ENCODE results near the gene TRMT112.

DNA sequence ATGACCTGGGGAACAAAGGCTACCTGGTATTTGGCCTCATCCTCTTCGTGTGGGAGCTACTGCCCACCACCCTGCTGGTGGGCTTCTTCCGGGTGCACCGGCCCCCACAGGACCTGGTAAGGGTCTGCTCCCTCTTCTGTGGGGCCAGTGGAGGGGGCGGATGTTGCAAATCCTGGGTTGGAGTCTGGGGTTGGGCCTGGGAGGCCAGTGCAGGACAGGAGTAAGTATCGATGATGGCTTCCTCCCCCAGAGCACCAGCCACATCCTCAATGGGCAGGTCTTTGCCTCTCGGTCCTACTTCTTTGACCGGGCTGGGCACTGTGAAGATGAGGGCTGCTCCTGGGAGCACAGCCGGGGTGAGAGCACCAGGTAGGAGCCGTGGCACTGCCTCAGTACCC is 29.0 kb downstream of the TRMT112 start:
- TF ChIP-seq, protein P1, sequence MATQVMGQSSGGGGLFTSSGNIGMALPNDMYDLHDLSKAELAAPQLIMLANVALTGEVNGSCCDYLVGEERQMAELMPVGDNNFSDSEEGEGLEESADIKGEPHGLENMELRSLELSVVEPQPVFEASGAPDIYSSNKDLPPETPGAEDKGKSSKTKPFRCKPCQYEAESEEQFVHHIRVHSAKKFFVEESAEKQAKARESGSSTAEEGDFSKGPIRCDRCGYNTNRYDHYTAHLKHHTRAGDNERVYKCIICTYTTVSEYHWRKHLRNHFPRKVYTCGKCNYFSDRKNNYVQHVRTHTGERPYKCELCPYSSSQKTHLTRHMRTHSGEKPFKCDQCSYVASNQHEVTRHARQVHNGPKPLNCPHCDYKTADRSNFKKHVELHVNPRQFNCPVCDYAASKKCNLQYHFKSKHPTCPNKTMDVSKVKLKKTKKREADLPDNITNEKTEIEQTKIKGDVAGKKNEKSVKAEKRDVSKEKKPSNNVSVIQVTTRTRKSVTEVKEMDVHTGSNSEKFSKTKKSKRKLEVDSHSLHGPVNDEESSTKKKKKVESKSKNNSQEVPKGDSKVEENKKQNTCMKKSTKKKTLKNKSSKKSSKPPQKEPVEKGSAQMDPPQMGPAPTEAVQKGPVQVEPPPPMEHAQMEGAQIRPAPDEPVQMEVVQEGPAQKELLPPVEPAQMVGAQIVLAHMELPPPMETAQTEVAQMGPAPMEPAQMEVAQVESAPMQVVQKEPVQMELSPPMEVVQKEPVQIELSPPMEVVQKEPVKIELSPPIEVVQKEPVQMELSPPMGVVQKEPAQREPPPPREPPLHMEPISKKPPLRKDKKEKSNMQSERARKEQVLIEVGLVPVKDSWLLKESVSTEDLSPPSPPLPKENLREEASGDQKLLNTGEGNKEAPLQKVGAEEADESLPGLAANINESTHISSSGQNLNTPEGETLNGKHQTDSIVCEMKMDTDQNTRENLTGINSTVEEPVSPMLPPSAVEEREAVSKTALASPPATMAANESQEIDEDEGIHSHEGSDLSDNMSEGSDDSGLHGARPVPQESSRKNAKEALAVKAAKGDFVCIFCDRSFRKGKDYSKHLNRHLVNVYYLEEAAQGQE (IDR thresholded peaks at IDR 0.05; ENCODE audit: insufficient read depth in 1 of 2, low read depth in 2 of 2, low read length in 1 of 2): no peak
- TF ChIP-seq, protein P2, sequence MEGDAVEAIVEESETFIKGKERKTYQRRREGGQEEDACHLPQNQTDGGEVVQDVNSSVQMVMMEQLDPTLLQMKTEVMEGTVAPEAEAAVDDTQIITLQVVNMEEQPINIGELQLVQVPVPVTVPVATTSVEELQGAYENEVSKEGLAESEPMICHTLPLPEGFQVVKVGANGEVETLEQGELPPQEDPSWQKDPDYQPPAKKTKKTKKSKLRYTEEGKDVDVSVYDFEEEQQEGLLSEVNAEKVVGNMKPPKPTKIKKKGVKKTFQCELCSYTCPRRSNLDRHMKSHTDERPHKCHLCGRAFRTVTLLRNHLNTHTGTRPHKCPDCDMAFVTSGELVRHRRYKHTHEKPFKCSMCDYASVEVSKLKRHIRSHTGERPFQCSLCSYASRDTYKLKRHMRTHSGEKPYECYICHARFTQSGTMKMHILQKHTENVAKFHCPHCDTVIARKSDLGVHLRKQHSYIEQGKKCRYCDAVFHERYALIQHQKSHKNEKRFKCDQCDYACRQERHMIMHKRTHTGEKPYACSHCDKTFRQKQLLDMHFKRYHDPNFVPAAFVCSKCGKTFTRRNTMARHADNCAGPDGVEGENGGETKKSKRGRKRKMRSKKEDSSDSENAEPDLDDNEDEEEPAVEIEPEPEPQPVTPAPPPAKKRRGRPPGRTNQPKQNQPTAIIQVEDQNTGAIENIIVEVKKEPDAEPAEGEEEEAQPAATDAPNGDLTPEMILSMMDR (IDR thresholded peaks at IDR 0.05): no peak
- TF ChIP-seq POLR2AphosphoS5 (IDR thresholded peaks at IDR 0.05; ENCODE audit: low read depth, low read length): no peak
- no peak for TF ChIP-seq SIN3A (IDR thresholded peaks at IDR 0.05; ENCODE audit: borderline replicate concordance, insufficient read depth, low read depth, low read length)
